Activated CD4-positive, alpha-beta T cell treated with anti-CD3 and anti-CD28 coated beads for 24 hours (primary cell): ENCODE measurements around the gene PDIA4.
"Not testable (repeated sequence)": the region's sequence is repeated elsewhere in the genome, so short reads cannot be mapped to it uniquely, and the experiment has no call there.

Experiments
- DNase-seq, 2 donors: peaks; one replicate each; pipeline ENCODE4 v3.0.0-alpha.2; 2020; ENCODE audit warnings: low read depth in 2 of 2

PDIA4 gene

GRCh38 chr7:149031353-149031910 is 3.1 kb upstream of the PDIA4 start:
- no peak for DNase-seq

- not testable (repeated sequence) for DNase-seq
These were observed 2.1 kb upstream of the PDIA4 start for GRCh38 chr7:149030439-149030838.

- DNase-seq: no peak
These were observed 527 bp downstream of the PDIA4 start for GRCh38 chr7:149027611-149028345.

GRCh38 chr7:149027055-149027454 is 1.2 kb downstream of the PDIA4 start:
- DNase-seq: no peak

DNA sequence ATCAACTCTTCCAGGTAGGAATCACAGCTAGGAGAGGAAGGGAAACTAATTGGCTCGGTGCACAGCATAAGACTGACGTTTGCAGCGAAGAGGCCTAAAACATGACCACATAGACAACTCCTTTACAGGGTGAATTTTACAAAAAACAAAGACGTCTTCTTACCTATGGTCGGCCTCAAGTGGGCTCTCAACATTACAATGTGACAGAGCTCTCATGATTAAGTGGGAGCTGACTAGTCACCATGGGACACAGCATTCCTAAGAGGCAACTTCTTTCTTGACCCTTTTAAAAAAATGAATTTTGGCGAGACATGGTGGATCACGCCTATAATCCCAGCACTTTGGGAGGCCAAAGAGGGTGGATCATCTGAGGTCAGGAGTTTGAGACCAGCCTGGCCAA is 4.6 kb downstream of the PDIA4 start:
- no peak for DNase-seq

GRCh38 chr7:149022756-149023360 is 5.4 kb downstream of the PDIA4 start:
- DNase-seq: no peak

GRCh38 chr7:149021725-149022062 is 6.6 kb downstream of the PDIA4 start:
- DNase-seq: no peak

- no peak for DNase-seq
These were observed 7.8 kb downstream of the PDIA4 start for GRCh38 chr7:149020483-149020882.

GRCh38 chr7:149016876-149017275 is 11.4 kb downstream of the PDIA4 start:
- no peak for DNase-seq

- no peak for DNase-seq
These were observed 14.0 kb downstream of the PDIA4 start for GRCh38 chr7:149014309-149014708.

- DNase-seq: no peak
These were observed 14.4 kb downstream of the PDIA4 start for GRCh38 chr7:149013876-149014275.

DNA sequence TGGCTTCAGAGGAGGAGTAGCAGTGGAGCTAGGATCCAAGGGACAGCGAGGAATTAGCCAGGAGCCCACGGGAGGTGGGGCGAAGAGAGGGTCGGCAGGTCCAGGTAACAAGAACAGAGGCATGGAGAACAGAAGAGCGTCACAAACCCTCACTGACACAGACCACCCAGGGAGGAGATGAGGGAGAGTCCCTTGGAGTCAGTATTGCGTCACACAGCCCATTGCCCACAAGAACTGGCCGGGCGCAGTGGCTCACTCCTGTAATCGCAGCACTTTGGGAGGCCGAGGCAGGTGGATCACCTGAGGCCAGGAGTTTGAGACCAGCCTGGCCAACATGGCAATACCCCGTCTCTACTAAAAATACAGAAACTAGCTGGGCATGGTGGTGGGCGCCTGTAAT is 15.6 kb downstream of the PDIA4 start:
- not testable (repeated sequence) for DNase-seq

DNA sequence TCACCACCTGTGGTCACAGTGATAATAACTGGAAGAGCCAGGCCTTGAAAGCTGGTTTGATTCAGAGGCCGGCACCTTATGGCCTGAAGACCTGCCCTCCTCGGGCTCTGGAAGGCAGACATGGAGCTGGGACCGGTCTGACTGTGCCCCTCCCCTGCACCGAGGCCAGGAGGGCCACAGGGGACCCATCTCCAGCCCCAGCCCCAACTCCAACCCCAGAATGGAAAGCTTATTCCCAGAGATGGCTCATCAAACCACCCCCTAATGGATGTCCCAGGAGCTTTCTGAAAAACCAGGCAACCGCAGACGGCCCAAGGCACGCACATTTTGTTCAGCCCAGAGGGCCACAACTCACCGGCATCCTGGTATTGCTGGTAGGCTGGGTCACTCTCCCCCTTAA is 16.8 kb downstream of the PDIA4 start:
- DNase-seq: no peak

- no peak for DNase-seq
These were observed 17.9 kb downstream of the PDIA4 start for GRCh38 chr7:149010451-149010850.

DNA sequence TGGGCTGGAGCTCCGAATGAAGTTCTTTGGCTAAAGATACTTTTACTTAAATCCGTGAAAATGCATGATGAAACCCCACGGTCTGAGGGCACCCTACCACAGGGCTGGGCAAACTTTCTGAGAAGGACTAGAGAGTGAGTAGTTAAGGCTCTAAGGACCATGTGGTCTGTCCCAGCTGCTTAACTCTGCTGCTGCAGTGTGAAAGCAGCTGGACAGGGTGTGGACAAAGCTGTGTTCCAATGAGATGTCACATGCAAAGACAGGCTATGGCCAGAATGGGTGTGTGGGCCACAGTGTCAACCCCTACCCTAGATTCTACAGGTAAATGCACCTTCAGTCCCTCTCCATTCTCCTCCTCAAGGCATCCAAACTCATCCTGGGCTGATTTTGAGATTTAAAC is 18.8 kb downstream of the PDIA4 start:
- DNase-seq: no peak

GRCh38 chr7:149007611-149008010 is 20.7 kb downstream of the PDIA4 start:
- DNase-seq: no peak

GRCh38 chr7:149007146-149007545 is 21.2 kb downstream of the PDIA4 start:
- DNase-seq: no peak

- DNase-seq: no peak
These were observed 22.0 kb downstream of the PDIA4 start for GRCh38 chr7:149006345-149006725.

GRCh38 chr7:149005427-149006344 is 22.6 kb downstream of the PDIA4 start:
- DNase-seq: peak; percentile 62 to 81

GRCh38 chr7:149004405-149005370 is 23.6 kb downstream of the PDIA4 start:
- DNase-seq: no peak
